DMS 273 treated with DMSO at 0.1 percent for 48 hours (cell line): Measurements from ENCODE around the gene NOD1.
A peak's percentile ranks its signal among the peaks of the same experiment; 100 is the strongest.
"Not testable (repeated sequence)": the region's sequence is repeated elsewhere in the genome, so short reads cannot be mapped to it uniquely, and the experiment has no call there.

Source experiments
- DNase-seq: peaks from one replicate; lab custom pipeline; 2025; lab: John Stamatoyannopoulos, UW

Gene NOD1

GRCh38 chr7:30504301-30505173 is 26.0 kb upstream of the NOD1 start, which contains the start of gene GGCT:
TSS of gene GGCT (minus strand) at chr7:30504829. CDS start at chr7:30504709, 120 bp downstream.
- peak; percentile 99 for DNase-seq

- no peak for DNase-seq
These were observed 25.0 kb upstream of the NOD1 start for GRCh38 chr7:30503274-30504212.

GRCh38 chr7:30502470-30503251 is 24.1 kb upstream of the NOD1 start:
- DNase-seq: no peak

GRCh38 chr7:30501264-30501663 is 22.7 kb upstream of the NOD1 start:
- no peak for DNase-seq

GRCh38 chr7:30493228-30493627 is 14.6 kb upstream of the NOD1 start:
- no peak for DNase-seq

- no peak for DNase-seq
These were observed 12.8 kb upstream of the NOD1 start for GRCh38 chr7:30491417-30491816.

- no peak for DNase-seq
These were observed 8.8 kb upstream of the NOD1 start for GRCh38 chr7:30487371-30487770.

- no peak for DNase-seq
These were observed 7.1 kb upstream of the NOD1 start for GRCh38 chr7:30485667-30486066.

GRCh38 chr7:30481416-30481815 is 2.8 kb upstream of the NOD1 start:
- DNase-seq: not testable (repeated sequence)

GRCh38 chr7:30479202-30480120 is 877 bp upstream of the NOD1 start:
- peak; percentile 63 for DNase-seq

- DNase-seq: no peak
These were observed 2.0 kb downstream of the NOD1 start for GRCh38 chr7:30476459-30477145.

- DNase-seq: no peak
These were observed 3.0 kb downstream of the NOD1 start for GRCh38 chr7:30475580-30475979.

- no peak for DNase-seq
These were observed 3.7 kb downstream of the NOD1 start for GRCh38 chr7:30474893-30475292.

GRCh38 chr7:30474485-30474884 is 4.1 kb downstream of the NOD1 start:
- no peak for DNase-seq

- DNase-seq: no peak
These were observed 4.7 kb downstream of the NOD1 start for GRCh38 chr7:30473903-30474302.

- peak; percentile 94 for DNase-seq
These were observed 5.5 kb downstream of the NOD1 start for GRCh38 chr7:30472784-30473775.

- DNase-seq: no peak
These were observed 6.4 kb downstream of the NOD1 start for GRCh38 chr7:30472081-30472783.

- no peak for DNase-seq
These were observed 7.4 kb downstream of the NOD1 start for GRCh38 chr7:30471205-30471604.
